SH-SY5Y (cell line): ENCODE measurements around the gene PLK5.

Experiments
- GATA2 ChIP-seq: IDR thresholded peaks from 2 replicates; pipeline ENCODE4 v1.6.1; 2011; ENCODE audit warnings: mild to moderate bottlenecking, low read depth, low read length
- GATA3 ChIP-seq: IDR thresholded peaks from 2 replicates; pipeline ENCODE4 v1.6.1; 2011; ENCODE audit warnings: low read depth, mild to moderate bottlenecking, low read length, moderate library complexity

DNA sequence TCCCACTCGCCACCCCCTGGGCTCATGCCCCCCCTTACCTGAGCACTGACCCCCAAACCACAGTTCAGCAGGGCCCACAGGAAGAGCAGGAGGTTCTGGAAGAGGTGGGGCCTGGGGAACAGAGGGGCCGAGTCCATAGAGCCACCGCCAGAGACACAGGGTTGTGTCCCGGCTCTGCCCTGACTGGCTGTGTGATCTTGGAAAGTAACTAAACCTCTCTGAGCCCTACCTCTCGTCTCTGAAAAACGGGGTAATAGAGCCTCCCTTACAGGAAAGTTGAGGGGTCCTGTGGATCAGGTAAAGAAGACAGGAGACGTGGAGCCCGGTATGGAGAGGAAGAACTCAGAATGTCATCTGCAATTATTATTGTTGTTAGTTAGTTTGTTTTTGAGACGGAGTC, 13.1 kb upstream of the PLK5 start:
- TF ChIP-seq GATA2 (no peak), GATA3 (no peak)
